WTC11 (cell line): Measurements from ENCODE around the gene KCNJ11. TPM values are rescaled to one million over a fixed set of nuclear protein-coding genes. Genes with fewer than 3 reads are reported as not detected.

Experiments
- ATAC-seq: fragments of 200-7000 bp; cut with Tn5 transposase; 2 replicates; pipeline ENCODE4 v1.10.0; 2021; ENCODE audit warnings: mild to moderate bottlenecking, moderate library complexity
- CTCF ChIA-PET: fragments of 300-600 bp; sonication (Branson Sonifier 250); formaldehyde crosslinking; loops from one replicate; lab custom pipeline; 2021; ENCODE audit warnings: antibody characterized with exemption; lab: Charles Lee
- POLR2A ChIA-PET: fragments of 350-600 bp; sonication (Branson Sonifier 250); formaldehyde crosslinking; loops from one replicate; lab custom pipeline; 2021; ENCODE audit warnings: antibody characterized with exemption; lab: Charles Lee
- DNase-seq: peaks from one replicate; pipeline ENCODE4 v3.0.0; 2021; ENCODE audit warnings: low spot score
- H3K27ac Mint-ChIP-seq: 2 replicates; pipeline ENCODE4 v1.8.0; 2021; ENCODE audit warnings: mixed read lengths
- H3K27me3 Mint-ChIP-seq: 2 replicates; pipeline ENCODE4 v1.8.0; 2021; ENCODE audit warnings: low read depth, mild to moderate bottlenecking, moderate library complexity, mixed read lengths
- H3K36me3 Mint-ChIP-seq: 2 replicates; pipeline ENCODE4 v1.8.0; 2021; ENCODE audit warnings: mixed read lengths
- H3K4me1 Mint-ChIP-seq: 2 replicates; pipeline ENCODE4 v1.8.0; 2022; ENCODE audit warnings: mixed read lengths
- H3K4me3 Mint-ChIP-seq: 2 replicates; pipeline ENCODE4 v1.8.0; 2021; ENCODE audit warnings: mild to moderate bottlenecking, moderate library complexity, mixed read lengths
- H3K9me3 Mint-ChIP-seq: 2 replicates; pipeline ENCODE4 v1.8.0; 2021; ENCODE audit warnings: mixed read lengths
- CBFB ChIP-seq: sonication (generic); formaldehyde crosslinking; IDR thresholded peaks from 2 replicates; pipeline ENCODE4 v1.8.1; 2022; ENCODE audit warnings: mild to moderate bottlenecking, low read depth, missing genetic modification reagents
- ELF4 ChIP-seq: sonication (generic); formaldehyde crosslinking; IDR thresholded peaks from 2 replicates; pipeline ENCODE4 v1.8.1; 2022; ENCODE audit warnings: low read depth, mild to moderate bottlenecking, moderate library complexity, missing genetic modification reagents
- EMX1 ChIP-seq: fragments of 250-450 bp; sonication (Bioruptor Pico); IDR thresholded peaks from 2 replicates; pipeline ENCODE4 v1.8.0; 2021; ENCODE audit warnings: mild to moderate bottlenecking
- FOXJ3 ChIP-seq: sonication (generic); formaldehyde crosslinking; IDR thresholded peaks from 2 replicates; pipeline ENCODE4 v1.9.0; 2021; ENCODE audit warnings: missing genetic modification reagents, mild to moderate bottlenecking, borderline replicate concordance
- FOXK1 ChIP-seq: sonication (generic); formaldehyde crosslinking; IDR thresholded peaks from 2 replicates; pipeline ENCODE4 v1.8.0; 2022; ENCODE audit warnings: mild to moderate bottlenecking, moderate library complexity, missing genetic modification reagents
- JAZF1 ChIP-seq: fragments of 250-450 bp; sonication (Bioruptor Pico); IDR thresholded peaks from 2 replicates; pipeline ENCODE4 v1.9.0; 2021; ENCODE audit warnings: moderate library complexity, mild to moderate bottlenecking, inconsistent platforms
- NFE2L1 ChIP-seq: sonication (generic); formaldehyde crosslinking; IDR thresholded peaks from 2 replicates; pipeline ENCODE4 v1.8.1; 2023; ENCODE audit warnings: missing genetic modification reagents
- NR1H2 ChIP-seq: sonication (generic); formaldehyde crosslinking; IDR thresholded peaks from 2 replicates; pipeline ENCODE4 v1.9.0; 2021; ENCODE audit warnings: mild to moderate bottlenecking, moderate library complexity, missing genetic modification reagents
- NR3C1 ChIP-seq: sonication (generic); formaldehyde crosslinking; conservative IDR thresholded peaks from 2 replicates; pipeline ENCODE4 v1.8.1; 2023; ENCODE audit warnings: low read depth, mild to moderate bottlenecking, missing genetic modification reagents
- RORB ChIP-seq: fragments of 250-450 bp; sonication (Bioruptor Pico); IDR thresholded peaks from 2 replicates; pipeline ENCODE4 v1.9.0; 2021; ENCODE audit warnings: mild to moderate bottlenecking
- SMAD4 ChIP-seq: sonication (generic); formaldehyde crosslinking; IDR thresholded peaks from 2 replicates; pipeline ENCODE4 v1.8.0; 2022; ENCODE audit warnings: mild to moderate bottlenecking, missing genetic modification reagents
- TP53 ChIP-seq: sonication (generic); formaldehyde crosslinking; IDR thresholded peaks from 2 replicates; pipeline ENCODE4 v1.8.1; 2023; ENCODE audit warnings: mild to moderate bottlenecking, missing genetic modification reagents
- ZNF121 ChIP-seq: sonication (generic); formaldehyde crosslinking; IDR thresholded peaks from 2 replicates; pipeline ENCODE4 v1.8.0; 2023; ENCODE audit warnings: missing genetic modification reagents
- ZNF281 ChIP-seq: sonication (generic); formaldehyde crosslinking; IDR thresholded peaks from 2 replicates; pipeline ENCODE4 v1.8.0; 2023; ENCODE audit warnings: mild to moderate bottlenecking, missing genetic modification reagents
- ZNF416 ChIP-seq: fragments of 250-450 bp; sonication (Bioruptor Pico); IDR thresholded peaks from 2 replicates; pipeline ENCODE4 v1.9.0; 2021; ENCODE audit warnings: mild to moderate bottlenecking, inconsistent platforms
- ZNF423 ChIP-seq: fragments of 250-450 bp; sonication (Bioruptor Pico); IDR thresholded peaks from 2 replicates; pipeline ENCODE4 v2.1.2; 2022; ENCODE audit warnings: mild to moderate bottlenecking, moderate library complexity
- total RNA-seq: library from RNA; stranded (reverse); gene quantifications from 3 replicates; pipeline ENCODE4 v1.2.3, GENCODE V29; 2021
- TF ChIP-seq, protein P1 (sequence below): sonication (generic); formaldehyde crosslinking; IDR thresholded peaks from 2 replicates; pipeline ENCODE4 v1.8.0; 2022; ENCODE audit warnings: mild to moderate bottlenecking, missing genetic modification reagents
- TF ChIP-seq, protein P2 (sequence below): sonication (generic); formaldehyde crosslinking; IDR thresholded peaks from 2 replicates; pipeline ENCODE4 v1.8.1; 2023; ENCODE audit warnings: mild to moderate bottlenecking, missing genetic modification reagents
- TF ChIP-seq, protein P3 (sequence below): sonication (generic); formaldehyde crosslinking; IDR thresholded peaks from 2 replicates; pipeline ENCODE4 v1.8.0; 2022; ENCODE audit warnings: missing genetic modification reagents
- TF ChIP-seq, protein P4 (sequence below): fragments of 200-600 bp; IDR thresholded peaks from 2 replicates; pipeline ENCODE4 v1.8.0; 2022; ENCODE audit warnings: antibody characterized with exemption

KCNJ11 gene
- total RNA-seq, 1 experiment from 2014 or later, result 8.2 TPM

GRCh38 chr11:17385926-17386325 is 2.5 kb downstream of the KCNJ11 start:
- no peak for DNase-seq
- no peak overlapping the region for H3K27ac Mint-ChIP-seq
- no peak for TF ChIP-seq EMX1 (CRISPR knock-in tag)
- TF ChIP-seq, all 79 proteins: peak for 0
- Mint-ChIP-seq H3K9me3 (no peaks in the 10 kb centered on the region), H3K36me3 (peaks cover 10% of the 10 kb centered on the region; the same call in 1 of the 2 replicates), H3K4me1 (peaks cover 6% of the 10 kb centered on the region), H3K4me3 (no peak overlapping the region), H3K27me3 (peaks cover 13% of the 10 kb centered on the region)
- ChIA-PET CTCF (interaction anchor here (1.0 to 8.0 kb wide), 18 partner anchors 25 to 162 kb away, joined by 3 to 203 read pairs (median 6); partner anchors contain the start of genes ABCC8 and OTOG), POLR2A (interaction anchor here (0.6 kb wide), 1 partner anchor 23 kb away, joined by 3 read pairs; no protein-coding TSS in a partner anchor)
- no peak for ATAC-seq

DNA sequence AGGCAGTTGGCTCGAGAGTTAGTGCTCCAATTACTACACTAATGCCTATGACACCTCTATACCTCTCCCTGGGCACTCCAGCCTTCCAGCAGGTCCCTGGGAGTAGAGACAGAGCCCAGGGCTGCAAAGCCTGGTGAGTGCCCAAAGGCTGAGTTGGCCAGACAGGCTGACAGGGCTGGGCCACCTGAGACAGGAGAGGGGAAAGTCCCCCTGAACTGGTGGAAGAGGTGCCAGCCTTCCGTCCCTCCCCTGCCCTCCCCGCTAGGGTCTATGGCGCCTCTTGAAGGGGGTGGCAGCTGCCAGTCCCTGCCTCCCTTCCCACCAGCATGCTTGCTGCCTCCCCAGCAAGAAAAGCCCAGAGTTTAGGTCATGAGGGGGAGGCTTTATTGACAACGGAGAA is 3.0 kb downstream of the KCNJ11 start:
- no peak for DNase-seq
- ChIA-PET POLR2A (no interaction called here), CTCF (interaction anchor here (2.9 to 8.0 kb wide), 4 partner anchors 90 to 142 kb away, joined by 13 to 203 read pairs (median 52); partner anchors contain the start of gene ABCC8)
- TF ChIP-seq ZNF121 (CRISPR knock-in tag) (no peak), JAZF1 (CRISPR knock-in tag) (no peak), RORB (CRISPR knock-in tag) (no peak), ZNF416 (CRISPR knock-in tag) (no peak), FOXK1 (CRISPR knock-in tag) (no peak), NFE2L1 (CRISPR knock-in tag) (no peak), SMAD4 (CRISPR knock-in tag) (no peak), CBFB (CRISPR knock-in tag) (no peak), FOXJ3 (CRISPR knock-in tag) (no peak), TP53 (CRISPR knock-in tag) (no peak), ZNF281 (CRISPR knock-in tag) (no peak), ELF4 (CRISPR knock-in tag) (no peak), NR1H2 (CRISPR knock-in tag) (no peak)
- TF ChIP-seq, protein P1, sequence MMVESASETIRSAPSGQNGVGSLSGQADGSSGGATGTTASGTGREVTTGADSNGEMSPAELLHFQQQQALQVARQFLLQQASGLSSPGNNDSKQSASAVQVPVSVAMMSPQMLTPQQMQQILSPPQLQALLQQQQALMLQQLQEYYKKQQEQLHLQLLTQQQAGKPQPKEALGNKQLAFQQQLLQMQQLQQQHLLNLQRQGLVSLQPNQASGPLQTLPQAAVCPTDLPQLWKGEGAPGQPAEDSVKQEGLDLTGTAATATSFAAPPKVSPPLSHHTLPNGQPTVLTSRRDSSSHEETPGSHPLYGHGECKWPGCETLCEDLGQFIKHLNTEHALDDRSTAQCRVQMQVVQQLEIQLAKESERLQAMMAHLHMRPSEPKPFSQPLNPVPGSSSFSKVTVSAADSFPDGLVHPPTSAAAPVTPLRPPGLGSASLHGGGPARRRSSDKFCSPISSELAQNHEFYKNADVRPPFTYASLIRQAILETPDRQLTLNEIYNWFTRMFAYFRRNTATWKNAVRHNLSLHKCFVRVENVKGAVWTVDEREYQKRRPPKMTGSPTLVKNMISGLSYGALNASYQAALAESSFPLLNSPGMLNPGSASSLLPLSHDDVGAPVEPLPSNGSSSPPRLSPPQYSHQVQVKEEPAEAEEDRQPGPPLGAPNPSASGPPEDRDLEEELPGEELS, result no peak
- TF ChIP-seq, protein P2, sequence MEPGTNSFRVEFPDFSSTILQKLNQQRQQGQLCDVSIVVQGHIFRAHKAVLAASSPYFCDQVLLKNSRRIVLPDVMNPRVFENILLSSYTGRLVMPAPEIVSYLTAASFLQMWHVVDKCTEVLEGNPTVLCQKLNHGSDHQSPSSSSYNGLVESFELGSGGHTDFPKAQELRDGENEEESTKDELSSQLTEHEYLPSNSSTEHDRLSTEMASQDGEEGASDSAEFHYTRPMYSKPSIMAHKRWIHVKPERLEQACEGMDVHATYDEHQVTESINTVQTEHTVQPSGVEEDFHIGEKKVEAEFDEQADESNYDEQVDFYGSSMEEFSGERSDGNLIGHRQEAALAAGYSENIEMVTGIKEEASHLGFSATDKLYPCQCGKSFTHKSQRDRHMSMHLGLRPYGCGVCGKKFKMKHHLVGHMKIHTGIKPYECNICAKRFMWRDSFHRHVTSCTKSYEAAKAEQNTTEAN (CRISPR knock-in tag), result no peak
- H3K27me3 Mint-ChIP-seq, result peaks cover 13% of the 10 kb centered on the region
- no peaks in the 10 kb centered on the region for H3K9me3 Mint-ChIP-seq
- no peak for ATAC-seq
- H3K4me1 Mint-ChIP-seq, result peaks cover 6% of the 10 kb centered on the region
- H3K27ac Mint-ChIP-seq, result no peak overlapping the region
- H3K4me3 Mint-ChIP-seq, result no peak overlapping the region
- H3K36me3 Mint-ChIP-seq, result peaks cover 10% of the 10 kb centered on the region; the same call in 1 of the 2 replicates

GRCh38 chr11:17384002-17384511 is 4.4 kb downstream of the KCNJ11 start:
- peak; percentile 84 for DNase-seq
- Mint-ChIP-seq H3K27me3 (peaks cover 7% of the 10 kb centered on the region), H3K36me3 (peaks cover 14% of the 10 kb centered on the region), H3K4me1 (no peaks in the 10 kb centered on the region), H3K9me3 (peaks cover 5% of the 10 kb centered on the region), H3K4me3 (no peak overlapping the region), H3K27ac (no peak overlapping the region)
- TF ChIP-seq, protein P3, sequence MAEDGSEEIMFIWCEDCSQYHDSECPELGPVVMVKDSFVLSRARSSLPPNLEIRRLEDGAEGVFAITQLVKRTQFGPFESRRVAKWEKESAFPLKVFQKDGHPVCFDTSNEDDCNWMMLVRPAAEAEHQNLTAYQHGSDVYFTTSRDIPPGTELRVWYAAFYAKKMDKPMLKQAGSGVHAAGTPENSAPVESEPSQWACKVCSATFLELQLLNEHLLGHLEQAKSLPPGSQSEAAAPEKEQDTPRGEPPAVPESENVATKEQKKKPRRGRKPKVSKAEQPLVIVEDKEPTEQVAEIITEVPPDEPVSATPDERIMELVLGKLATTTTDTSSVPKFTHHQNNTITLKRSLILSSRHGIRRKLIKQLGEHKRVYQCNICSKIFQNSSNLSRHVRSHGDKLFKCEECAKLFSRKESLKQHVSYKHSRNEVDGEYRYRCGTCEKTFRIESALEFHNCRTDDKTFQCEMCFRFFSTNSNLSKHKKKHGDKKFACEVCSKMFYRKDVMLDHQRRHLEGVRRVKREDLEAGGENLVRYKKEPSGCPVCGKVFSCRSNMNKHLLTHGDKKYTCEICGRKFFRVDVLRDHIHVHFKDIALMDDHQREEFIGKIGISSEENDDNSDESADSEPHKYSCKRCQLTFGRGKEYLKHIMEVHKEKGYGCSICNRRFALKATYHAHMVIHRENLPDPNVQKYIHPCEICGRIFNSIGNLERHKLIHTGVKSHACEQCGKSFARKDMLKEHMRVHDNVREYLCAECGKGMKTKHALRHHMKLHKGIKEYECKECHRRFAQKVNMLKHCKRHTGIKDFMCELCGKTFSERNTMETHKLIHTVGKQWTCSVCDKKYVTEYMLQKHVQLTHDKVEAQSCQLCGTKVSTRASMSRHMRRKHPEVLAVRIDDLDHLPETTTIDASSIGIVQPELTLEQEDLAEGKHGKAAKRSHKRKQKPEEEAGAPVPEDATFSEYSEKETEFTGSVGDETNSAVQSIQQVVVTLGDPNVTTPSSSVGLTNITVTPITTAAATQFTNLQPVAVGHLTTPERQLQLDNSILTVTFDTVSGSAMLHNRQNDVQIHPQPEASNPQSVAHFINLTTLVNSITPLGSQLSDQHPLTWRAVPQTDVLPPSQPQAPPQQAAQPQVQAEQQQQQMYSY (CRISPR knock-in tag), result peak; percentile 70
- no peak for TF ChIP-seq NR3C1 (CRISPR knock-in tag)
- TF ChIP-seq ZNF423, result no peak
- TF ChIP-seq, protein P4, sequence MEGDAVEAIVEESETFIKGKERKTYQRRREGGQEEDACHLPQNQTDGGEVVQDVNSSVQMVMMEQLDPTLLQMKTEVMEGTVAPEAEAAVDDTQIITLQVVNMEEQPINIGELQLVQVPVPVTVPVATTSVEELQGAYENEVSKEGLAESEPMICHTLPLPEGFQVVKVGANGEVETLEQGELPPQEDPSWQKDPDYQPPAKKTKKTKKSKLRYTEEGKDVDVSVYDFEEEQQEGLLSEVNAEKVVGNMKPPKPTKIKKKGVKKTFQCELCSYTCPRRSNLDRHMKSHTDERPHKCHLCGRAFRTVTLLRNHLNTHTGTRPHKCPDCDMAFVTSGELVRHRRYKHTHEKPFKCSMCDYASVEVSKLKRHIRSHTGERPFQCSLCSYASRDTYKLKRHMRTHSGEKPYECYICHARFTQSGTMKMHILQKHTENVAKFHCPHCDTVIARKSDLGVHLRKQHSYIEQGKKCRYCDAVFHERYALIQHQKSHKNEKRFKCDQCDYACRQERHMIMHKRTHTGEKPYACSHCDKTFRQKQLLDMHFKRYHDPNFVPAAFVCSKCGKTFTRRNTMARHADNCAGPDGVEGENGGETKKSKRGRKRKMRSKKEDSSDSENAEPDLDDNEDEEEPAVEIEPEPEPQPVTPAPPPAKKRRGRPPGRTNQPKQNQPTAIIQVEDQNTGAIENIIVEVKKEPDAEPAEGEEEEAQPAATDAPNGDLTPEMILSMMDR, result peak; percentile 93
- peak; percentile 71 for ATAC-seq
- CTCF ChIA-PET, result interaction anchor here (0.5 to 8.0 kb wide), 36 partner anchors 9 to 583 kb away, joined by 3 to 203 read pairs (median 5); partner anchors contain the start of genes ABCC8, MYOD1 and OTOG
- POLR2A ChIA-PET, result interaction anchor here (0.6 to 0.8 kb wide), 2 partner anchors 94 to 159 kb away, joined by 3 to 7 read pairs; no protein-coding TSS in a partner anchor
